GM21526 (cell line): ENCODE data around the gene CFAP46.
"Not testable (repeated sequence)": the region's sequence is repeated elsewhere in the genome, so short reads cannot be mapped to it uniquely, and the experiment has no call there.

Experiments
- ATAC-seq: cut with Tn5 transposase; IDR thresholded peaks from one replicate; pipeline ENCODE4 v1.9.1; 2021; ENCODE audit warnings: moderate library complexity; ENCODE audit not compliant: unreplicated experiment, low FRiP score

The CFAP46 gene

GRCh38 chr10:132904814-132905649 is 37.3 kb downstream of the CFAP46 start:
- no peak for ATAC-seq

GRCh38 chr10:132904181-132904813 is 38.1 kb downstream of the CFAP46 start:
- ATAC-seq: no peak

- ATAC-seq: not testable (repeated sequence)
Observed at GRCh38 chr10:132902656-132903575, 39.5 kb downstream of the CFAP46 start.

- no peak for ATAC-seq
Observed at GRCh38 chr10:132901351-132901750, 41.0 kb downstream of the CFAP46 start.

GRCh38 chr10:132900211-132900756 is 42.1 kb downstream of the CFAP46 start:
- no peak for ATAC-seq

GRCh38 chr10:132899751-132900065 is 42.7 kb downstream of the CFAP46 start:
- no peak for ATAC-seq

GRCh38 chr10:132899054-132899750 is 43.2 kb downstream of the CFAP46 start:
- no peak for ATAC-seq

- ATAC-seq: no peak
Observed at GRCh38 chr10:132898391-132899053, 43.8 kb downstream of the CFAP46 start.

- no peak for ATAC-seq
Observed at GRCh38 chr10:132897516-132898381, 44.6 kb downstream of the CFAP46 start.

GRCh38 chr10:132893786-132894185 is 48.6 kb downstream of the CFAP46 start:
- ATAC-seq: not testable (repeated sequence)

- no peak for ATAC-seq
Observed at GRCh38 chr10:132893090-132893489, 49.3 kb downstream of the CFAP46 start.

- ATAC-seq: no peak
Observed at GRCh38 chr10:132892004-132892403, 50.4 kb downstream of the CFAP46 start.

GRCh38 chr10:132891368-132891767 is 51.0 kb downstream of the CFAP46 start:
- no peak for ATAC-seq

- ATAC-seq: no peak
Observed at GRCh38 chr10:132890301-132890700, 52.1 kb downstream of the CFAP46 start.

GRCh38 chr10:132889556-132889955 is 52.8 kb downstream of the CFAP46 start:
- ATAC-seq: no peak

GRCh38 chr10:132888898-132889490 is 53.4 kb downstream of the CFAP46 start:
- ATAC-seq: no peak

- not testable (repeated sequence) for ATAC-seq
Observed at GRCh38 chr10:132888446-132888845, 53.9 kb downstream of the CFAP46 start.
